Ascending aorta (tissue), 2 donors: ENCODE measurements around the gene ERMARD. TPM values are rescaled to one million over a fixed set of nuclear protein-coding genes. Genes with fewer than 3 reads are reported as not detected.

ENCODE experiments used
- DNase-seq, 2 donors: peaks; one replicate each; pipeline ENCODE4 v3.0.0-alpha.2; 2019; ENCODE audit warnings: low spot score in 2 of 2
- H3K27ac ChIP-seq, 2 donors: fragments of 200-600 bp; sonication (generic); one replicate each; pipeline ENCODE4 v1.5.1; 2016 to 2017; ENCODE audit warnings: mild to moderate bottlenecking in 1 of 2
- H3K27me3 ChIP-seq: fragments of 200-600 bp; sonication (generic); one replicate; pipeline ENCODE4 v1.5.1; 2017
- H3K36me3 ChIP-seq, 2 donors: fragments of 200-600 bp; sonication (generic); one replicate each; pipeline ENCODE4 v1.5.1; 2016
- H3K4me1 ChIP-seq, 2 donors: fragments of 200-600 bp; sonication (generic); one replicate each; pipeline ENCODE4 v1.5.1; 2016 to 2017; ENCODE audit warnings: mild to moderate bottlenecking in 1 of 2
- H3K4me3 ChIP-seq, 2 donors: fragments of 200-600 bp; sonication (generic); one replicate each; pipeline ENCODE4 v1.5.1; 2016 to 2017; ENCODE audit warnings: mild to moderate bottlenecking in 1 of 2
- H3K9me3 ChIP-seq, 2 donors: fragments of 200-600 bp; sonication (generic); one replicate each; pipeline ENCODE4 v1.5.1; 2016
- CTCF ChIP-seq, 3 experiments: fragments of 200-600 bp in 2 of 3; fragments of 450-650 bp in 1 of 3; sonication (generic) in 2 of 3; IDR thresholded peaks; one replicate each; pipeline ENCODE4 v1.5.1; 2016 to 2019; ENCODE audit warnings: antibody characterized with exemption in 3 of 3, mild to moderate bottlenecking in 1 of 3, moderate library complexity in 1 of 3
- intact Hi-C: fragments of 100-400 bp; cut with DNase I; formaldehyde crosslinking; loops from one replicate; pipeline ENCODE4 v1.15.1; 2023
- total RNA-seq: library from RNA; depleted of rRNA; stranded (reverse); fragments of >200 nt; gene quantifications from one replicate; pipeline ENCODE4 v1.1.0, GENCODE V29; 2016

The ERMARD gene
- total RNA-seq, 1 donor from 2014 or later: 4.0 TPM

- no peak overlapping the region for H3K4me3 ChIP-seq
- DNase-seq: peak in 1 of 2 donors; percentile 38
- H3K27me3 ChIP-seq: no peaks in the 10 kb centered on the region
- intact Hi-C loops: no loop called here
- no peaks in the 10 kb centered on the region for H3K4me1 ChIP-seq
- H3K27ac ChIP-seq: no peak overlapping the region
- TF ChIP-seq CTCF (IDR thresholded peaks at IDR 0.05): no peak
- H3K9me3 ChIP-seq: peaks cover 0 to 7% of the 10 kb centered on the region in 2 donors
- no peaks in the 10 kb centered on the region for H3K36me3 ChIP-seq
Measured at GRCh38 chr6:169811521-169812256, 60.3 kb downstream of the ERMARD start.

- no peaks in the 10 kb centered on the region for H3K4me1 ChIP-seq
- H3K27me3 ChIP-seq: no peaks in the 10 kb centered on the region
- peaks cover 0 to 7% of the 10 kb centered on the region in 2 donors for H3K9me3 ChIP-seq
- no peak for TF ChIP-seq CTCF (IDR thresholded peaks at IDR 0.05)
- intact Hi-C loops: no loop called here
- H3K27ac ChIP-seq: no peak overlapping the region
- no peak overlapping the region for H3K4me3 ChIP-seq
- DNase-seq: peak in 1 of 2 donors; percentile 25
- H3K36me3 ChIP-seq: no peaks in the 10 kb centered on the region
Measured at GRCh38 chr6:169812257-169812644, 60.8 kb downstream of the ERMARD start.

- Histone ChIP-seq H3K9me3 (peaks cover 0 to 7% of the 10 kb centered on the region in 2 donors), H3K27ac (no peak overlapping the region), H3K4me1 (no peaks in the 10 kb centered on the region), H3K36me3 (no peaks in the 10 kb centered on the region), H3K4me3 (no peak overlapping the region), H3K27me3 (no peaks in the 10 kb centered on the region)
- intact Hi-C loops: no loop called here
- no peak for DNase-seq
- TF ChIP-seq CTCF (IDR thresholded peaks at IDR 0.05): no peak
Measured at GRCh38 chr6:169813969-169814368, 62.5 kb downstream of the ERMARD start.

- H3K4me3 ChIP-seq: no peak overlapping the region
- no peaks in the 10 kb centered on the region for H3K36me3 ChIP-seq
- no peaks in the 10 kb centered on the region for H3K4me1 ChIP-seq
- H3K27ac ChIP-seq: no peak overlapping the region
- no peaks in the 10 kb centered on the region for H3K27me3 ChIP-seq
- DNase-seq: no peak
- intact Hi-C loops: no loop called here
- no peak for TF ChIP-seq CTCF (IDR thresholded peaks at IDR 0.05)
- H3K9me3 ChIP-seq: peaks cover 0 to 7% of the 10 kb centered on the region in 2 donors
Measured at GRCh38 chr6:169816054-169816453, 64.6 kb downstream of the ERMARD start.

- H3K4me3 ChIP-seq: no peak overlapping the region
- H3K4me1 ChIP-seq: no peaks in the 10 kb centered on the region
- TF ChIP-seq CTCF (IDR thresholded peaks at IDR 0.05): no peak
- intact Hi-C loops: no loop called here
- no peak for DNase-seq
- H3K27me3 ChIP-seq: no peaks in the 10 kb centered on the region
- peaks cover 0 to 7% of the 10 kb centered on the region in 2 donors for H3K9me3 ChIP-seq
- H3K27ac ChIP-seq: no peak overlapping the region
- no peaks in the 10 kb centered on the region for H3K36me3 ChIP-seq
Measured at GRCh38 chr6:169816975-169817374, 65.6 kb downstream of the ERMARD start.
